ENCODE results near the gene CCDC78.

Gene CCDC78

DNA sequence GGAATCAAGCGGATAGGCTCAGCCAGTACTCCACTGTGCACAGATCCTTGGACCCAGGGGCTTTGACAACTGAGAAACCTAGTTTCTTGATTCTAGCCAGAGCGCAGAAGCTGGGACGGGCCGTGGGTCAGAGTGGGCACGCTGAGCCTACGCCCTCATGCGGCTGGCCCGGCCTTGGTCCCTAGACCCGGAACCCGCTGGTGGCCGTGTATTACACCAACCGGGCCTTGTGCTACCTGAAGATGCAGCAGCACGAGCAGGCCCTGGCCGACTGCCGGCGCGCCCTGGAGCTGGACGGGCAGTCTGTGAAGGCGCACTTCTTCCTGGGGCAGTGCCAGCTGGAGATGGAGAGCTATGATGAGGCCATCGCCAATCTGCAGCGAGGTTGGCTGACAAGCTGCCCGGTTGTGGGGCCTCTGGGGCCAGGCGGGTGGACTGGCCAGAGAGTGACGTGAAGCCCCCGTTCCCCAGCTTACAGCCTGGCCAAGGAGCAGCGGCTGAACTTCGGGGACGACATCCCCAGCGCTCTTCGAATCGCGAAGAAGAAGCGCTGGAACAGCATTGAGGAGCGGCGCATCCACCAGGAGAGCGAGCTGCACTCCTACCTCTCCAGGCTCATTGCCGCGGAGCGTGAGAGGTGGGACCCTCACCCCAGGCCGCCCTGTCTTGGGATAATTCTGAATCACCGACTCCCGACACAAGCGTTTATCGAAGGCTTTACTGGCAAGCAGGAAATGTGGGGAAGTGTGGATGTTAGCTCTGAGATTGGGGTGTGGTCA, 45.1 kb downstream of the CCDC78 start:
- Histone ChIP-seq H3K27ac (peak overlapping the region; percentile 59), H3K36me3 (replicated peaks) (peaks cover 20% of the 10 kb centered on the region), H3K27me3 (replicated peaks) (no peaks in the 10 kb centered on the region), H3K4me3 (ENCODE audit: low read depth, low read length) (peak overlapping the region; percentile 72)
- DNase-seq = no peak
- peak; percentile 23 for TF ChIP-seq CTCF (IDR thresholded peaks at IDR 0.05; ENCODE audit: low read depth, low read length, missing control alignments)
- in situ Hi-C loops (cut with HindIII; ENCODE audit: low pct_ligation_motif_present, low sequenced_read_pairs) = no loop called here

DNA sequence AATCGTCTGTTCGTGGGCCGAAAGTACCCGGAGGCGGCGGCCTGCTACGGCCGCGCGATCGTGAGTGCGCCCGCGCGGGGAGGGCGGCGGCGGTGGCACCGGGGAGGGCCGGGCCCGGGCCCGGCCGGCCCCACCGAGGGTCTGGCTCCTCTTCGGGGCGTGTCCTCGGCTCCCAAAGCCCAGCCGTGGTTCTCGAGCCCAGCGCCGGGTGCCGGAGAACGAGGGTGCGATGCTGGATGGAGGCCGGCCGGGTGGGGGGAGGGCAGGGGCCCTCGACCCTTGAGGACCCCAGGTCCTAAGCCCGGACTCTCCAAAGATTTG, 45.7 kb downstream of the CCDC78 start:
- Histone ChIP-seq H3K27me3 (replicated peaks) (no peaks in the 10 kb centered on the region), H3K27ac (peak overlapping the region; percentile 59), H3K4me3 (ENCODE audit: low read depth, low read length) (peak overlapping the region; percentile 72), H3K36me3 (replicated peaks) (peaks cover 20% of the 10 kb centered on the region)
- no peak for TF ChIP-seq CTCF (IDR thresholded peaks at IDR 0.05; ENCODE audit: low read depth, low read length, missing control alignments)
- no peak for DNase-seq
- in situ Hi-C loops (cut with HindIII; ENCODE audit: low pct_ligation_motif_present, low sequenced_read_pairs) = no loop called here

DNA sequence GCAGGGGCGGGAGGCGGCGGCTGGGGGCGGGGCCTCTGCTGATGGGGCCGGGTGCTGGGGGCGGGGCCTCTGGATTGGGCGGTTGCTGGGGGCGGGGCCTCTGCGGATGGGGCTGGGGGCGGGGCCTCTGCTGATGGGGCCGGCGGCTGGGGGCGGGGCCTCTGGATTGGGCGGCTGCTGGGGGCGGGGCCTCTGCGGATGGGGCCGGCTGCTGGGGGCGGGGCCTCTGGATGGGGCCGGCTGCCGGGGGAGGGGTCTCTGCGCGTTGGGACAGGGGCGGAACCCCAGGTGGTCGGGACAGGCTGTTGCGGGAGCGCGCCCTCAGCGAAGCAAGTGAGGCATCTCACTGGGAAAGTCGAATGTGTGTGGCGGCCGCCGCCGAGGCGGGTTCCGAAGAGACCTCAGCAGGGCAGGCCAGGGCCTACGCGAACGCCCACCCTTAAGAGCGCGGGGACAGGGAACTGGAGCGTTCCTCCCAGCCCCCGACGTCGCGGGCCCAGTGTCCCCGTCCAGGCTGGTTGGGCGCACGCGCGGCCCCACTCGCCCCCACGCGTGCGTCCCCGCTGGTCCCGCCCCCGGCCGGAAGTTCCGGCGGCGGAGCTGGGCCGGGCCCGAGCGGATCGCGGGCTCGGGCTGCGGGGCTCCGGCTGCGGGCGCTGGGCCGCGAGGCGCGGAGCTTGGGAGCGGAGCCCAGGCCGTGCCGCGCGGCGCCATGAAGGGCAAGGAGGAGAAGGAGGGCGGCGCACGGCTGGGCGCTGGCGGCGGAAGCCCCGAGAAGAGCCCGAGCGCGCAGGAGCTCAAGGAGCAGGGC, 46.2 kb downstream of the CCDC78 start, which contains the start of gene STUB1:
TSS of gene STUB1 (plus strand) at position 597 of the 811 bp plus-strand sequence. CDS start at position 713, 116 bp downstream.
- Histone ChIP-seq H3K27ac (peak within 1 kb of the TSS; percentile 59), H3K4me3 (ENCODE audit: low read depth, low read length) (peak within 1 kb of the TSS; percentile 72), H3K27me3 (replicated peaks) (no peaks in the 10 kb centered on the region), H3K36me3 (replicated peaks) (peaks cover 20% of the 10 kb centered on the region)
- TF ChIP-seq CTCF (IDR thresholded peaks at IDR 0.05; ENCODE audit: low read depth, low read length, missing control alignments) = no peak
- in situ Hi-C loops (cut with HindIII; ENCODE audit: low pct_ligation_motif_present, low sequenced_read_pairs) = no loop called here
- DNase-seq = peak; percentile 76

GRCh38 chr16:678858-679813, 47.1 kb downstream of the CCDC78 start:
- Histone ChIP-seq H3K27ac (no peak overlapping the region), H3K4me3 (ENCODE audit: low read depth, low read length) (peak overlapping the region; percentile 56), H3K27me3 (replicated peaks) (no peaks in the 10 kb centered on the region), H3K36me3 (replicated peaks) (peaks cover 25% of the 10 kb centered on the region)
- no peak for DNase-seq
- no peak for TF ChIP-seq CTCF (IDR thresholded peaks at IDR 0.05; ENCODE audit: low read depth, low read length, missing control alignments)
- in situ Hi-C loops (cut with HindIII; ENCODE audit: low pct_ligation_motif_present, low sequenced_read_pairs) = no loop called here

GRCh38 chr16:678209-678857, 47.9 kb downstream of the CCDC78 start:
- no peak overlapping the region for H3K4me3 ChIP-seq (ENCODE audit: low read depth, low read length)
- peaks cover 30% of the 10 kb centered on the region for H3K36me3 ChIP-seq (replicated peaks)
- H3K27ac ChIP-seq = no peak overlapping the region
- no peaks in the 10 kb centered on the region for H3K27me3 ChIP-seq (replicated peaks)
- DNase-seq = no peak
- in situ Hi-C loops (cut with HindIII; ENCODE audit: low pct_ligation_motif_present, low sequenced_read_pairs) = no loop called here
- TF ChIP-seq CTCF (IDR thresholded peaks at IDR 0.05; ENCODE audit: low read depth, low read length, missing control alignments) = no peak

All from brain microvascular endothelial cell (primary cell).